DMS53 treated with DMSO at 0.1 percent for 48 hours (cell line): Measurements from ENCODE around the gene COPS4.

Experiments
- DNase-seq: peaks from one replicate; lab custom pipeline; 2025; ENCODE audit not compliant: unreplicated experiment; lab: John Stamatoyannopoulos, UW

COPS4 gene

DNA sequence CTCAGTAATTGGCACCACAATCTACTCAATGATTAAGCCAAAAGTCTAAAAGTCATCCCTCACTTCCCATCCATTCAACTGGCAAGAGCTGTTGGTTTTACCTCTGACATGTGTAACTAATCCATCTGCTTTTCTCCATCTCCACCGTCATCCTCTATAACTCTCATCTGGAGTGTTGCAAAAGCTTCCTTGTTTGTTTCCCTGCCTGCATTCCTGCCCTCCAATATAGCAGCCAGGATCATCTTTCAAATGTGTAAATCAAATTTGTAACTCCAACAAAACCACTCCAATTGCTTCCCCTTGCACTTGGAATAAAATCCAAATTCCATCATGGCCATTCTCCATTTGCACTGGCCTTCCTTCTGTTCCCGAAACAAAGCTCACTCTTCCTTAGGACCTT, 83.9 kb downstream of the COPS4 start:
- DNase-seq = no peak

- DNase-seq = no peak
Observed at GRCh38 chr4:83121246-83121645, 86.3 kb downstream of the COPS4 start.

DNA sequence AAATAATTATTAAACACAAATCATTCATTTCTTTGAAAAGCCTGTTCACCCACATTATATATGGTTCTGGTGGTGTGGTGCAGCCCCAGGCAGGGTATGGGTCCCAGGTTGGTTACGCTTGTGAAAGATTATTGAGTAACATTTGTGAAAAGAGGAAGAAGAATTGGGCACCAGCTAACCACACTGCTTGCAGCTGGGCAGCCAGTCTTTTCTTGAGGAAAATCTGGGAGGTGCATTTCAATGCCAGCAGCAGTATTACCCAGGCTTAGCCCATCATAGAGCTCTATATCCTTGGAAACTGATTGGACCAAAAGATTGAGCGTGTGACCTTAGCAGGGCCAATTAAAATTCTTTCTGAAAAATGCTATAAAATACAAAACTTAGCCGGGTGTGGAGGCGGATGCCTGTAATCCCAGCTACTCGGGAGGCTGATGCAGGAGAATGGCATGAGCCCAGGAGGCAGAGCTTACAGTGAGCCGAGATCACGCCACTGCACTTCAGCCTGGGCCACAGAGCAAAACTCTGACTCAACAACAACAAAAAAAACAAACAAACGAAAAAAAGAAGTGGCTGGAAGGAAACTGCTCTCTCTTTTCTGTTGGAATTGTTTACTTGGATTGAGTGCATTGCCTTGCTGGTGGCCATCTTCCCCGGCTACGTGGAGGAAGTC, 89.3 kb downstream of the COPS4 start:
- DNase-seq = no peak
